Cerebellar cortex (tissue), 1 donor: ENCODE measurements around the gene ZNF846.
A peak's percentile ranks its signal among the peaks of the same experiment; 100 is the strongest.
"Not testable (repeated sequence)": the region's sequence is repeated elsewhere in the genome, so short reads cannot be mapped to it uniquely, and the experiment has no call there.

ENCODE experiments used
- DNase-seq: peaks from one replicate; pipeline ENCODE4 v3.0.0-alpha.2; 2015; ENCODE audit warnings: low spot score

Gene ZNF846

DNA sequence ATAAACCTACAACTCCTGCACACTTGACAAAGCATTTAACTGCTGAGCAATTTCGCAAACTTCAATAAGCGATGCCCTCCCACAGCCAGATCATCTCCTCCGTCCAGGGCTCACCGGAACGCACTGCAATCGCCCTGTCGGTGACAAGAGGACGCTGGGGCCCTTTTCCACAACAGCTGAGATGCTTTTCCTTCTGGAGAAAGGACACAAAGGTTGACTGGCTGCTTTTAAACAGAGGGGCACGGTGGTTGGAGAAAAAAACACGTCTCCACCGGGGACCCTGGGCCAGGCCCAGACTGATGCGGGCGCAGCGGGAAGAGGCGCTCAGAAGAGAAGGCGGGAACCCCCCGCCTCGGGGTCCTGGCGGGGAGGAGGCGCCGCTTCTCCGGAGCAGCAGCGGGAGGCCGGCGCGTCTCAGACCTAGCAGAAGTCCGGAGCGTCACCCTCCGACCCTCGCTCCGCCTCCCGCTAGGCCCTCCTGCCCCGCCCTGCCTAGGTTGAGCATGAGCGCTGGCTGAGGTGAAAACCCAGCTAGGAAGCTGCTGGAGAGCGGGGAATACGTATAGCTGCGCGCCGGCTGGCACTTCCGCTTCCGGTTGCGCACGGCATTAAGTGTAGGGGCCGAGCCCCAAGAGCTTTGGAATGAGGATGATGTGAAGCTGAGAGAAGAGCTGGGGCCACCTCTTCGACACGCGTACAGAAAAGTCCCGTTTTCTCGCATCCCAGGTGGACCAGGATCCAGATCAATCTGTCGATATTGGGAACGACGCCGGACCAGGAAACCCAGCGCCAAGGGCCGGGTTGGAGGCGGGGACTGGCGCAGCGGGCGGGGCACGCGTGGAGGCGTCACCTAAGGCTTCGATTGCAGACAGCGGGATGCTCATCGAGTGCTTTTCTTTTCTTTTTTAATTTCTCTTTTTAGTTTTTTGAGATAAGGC is at the start of gene ZNF846:
Gene ZNF846, minus strand, starts transcription at position 564 of the 938 bp plus-strand sequence. CDS start 3,788 bp downstream, outside the sequence.
- DNase-seq, result peak; percentile 97

DNA sequence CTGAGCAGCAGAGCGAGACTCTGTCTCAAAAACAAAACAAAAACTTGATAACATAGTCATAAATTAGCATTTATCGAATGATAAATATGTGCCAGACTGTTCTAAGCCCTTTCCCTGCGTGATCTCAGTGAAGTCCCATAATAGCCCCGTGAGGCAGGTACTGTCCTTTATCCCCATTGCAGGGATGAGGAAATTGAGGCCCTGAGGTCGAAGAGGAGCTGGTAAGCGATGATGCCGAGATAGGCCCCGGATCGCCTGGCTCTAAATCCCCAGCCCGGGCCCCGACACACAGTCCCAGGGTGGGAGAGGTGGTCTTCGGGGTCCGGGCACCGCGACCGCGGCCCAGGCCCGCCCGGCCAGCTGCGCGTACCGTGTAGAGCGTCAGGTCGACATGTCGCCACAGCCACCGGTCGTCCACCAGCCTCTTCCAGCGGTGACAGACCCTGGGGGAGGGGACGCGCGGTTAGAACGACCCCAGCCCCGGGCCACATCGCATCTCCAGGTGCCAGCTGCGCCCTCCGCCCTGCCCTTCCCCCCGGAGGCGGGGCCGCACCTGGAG is 49.7 kb upstream of the ZNF846 start:
- DNase-seq, result no peak

DNA sequence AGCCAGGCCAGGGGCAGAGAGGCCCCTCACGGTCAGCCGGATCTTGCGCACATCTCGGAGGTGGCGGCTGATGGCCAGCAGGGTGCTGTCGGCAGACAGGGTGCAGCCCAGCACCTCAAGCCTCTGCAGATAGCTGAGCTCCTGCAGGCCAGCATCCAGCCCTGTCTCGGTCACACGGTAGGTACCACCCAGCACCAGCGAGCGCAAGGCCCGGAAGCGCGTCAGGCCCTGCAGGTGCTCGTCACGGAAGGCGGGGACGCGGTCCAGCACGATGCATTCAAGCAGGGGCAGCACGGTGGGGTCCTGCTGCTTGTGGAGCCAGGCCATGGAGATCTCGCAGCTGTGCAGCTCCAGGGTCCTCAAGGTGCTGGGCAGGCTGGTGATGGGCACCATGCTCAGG is 42.6 kb upstream of the ZNF846 start:
- DNase-seq, result no peak

DNA sequence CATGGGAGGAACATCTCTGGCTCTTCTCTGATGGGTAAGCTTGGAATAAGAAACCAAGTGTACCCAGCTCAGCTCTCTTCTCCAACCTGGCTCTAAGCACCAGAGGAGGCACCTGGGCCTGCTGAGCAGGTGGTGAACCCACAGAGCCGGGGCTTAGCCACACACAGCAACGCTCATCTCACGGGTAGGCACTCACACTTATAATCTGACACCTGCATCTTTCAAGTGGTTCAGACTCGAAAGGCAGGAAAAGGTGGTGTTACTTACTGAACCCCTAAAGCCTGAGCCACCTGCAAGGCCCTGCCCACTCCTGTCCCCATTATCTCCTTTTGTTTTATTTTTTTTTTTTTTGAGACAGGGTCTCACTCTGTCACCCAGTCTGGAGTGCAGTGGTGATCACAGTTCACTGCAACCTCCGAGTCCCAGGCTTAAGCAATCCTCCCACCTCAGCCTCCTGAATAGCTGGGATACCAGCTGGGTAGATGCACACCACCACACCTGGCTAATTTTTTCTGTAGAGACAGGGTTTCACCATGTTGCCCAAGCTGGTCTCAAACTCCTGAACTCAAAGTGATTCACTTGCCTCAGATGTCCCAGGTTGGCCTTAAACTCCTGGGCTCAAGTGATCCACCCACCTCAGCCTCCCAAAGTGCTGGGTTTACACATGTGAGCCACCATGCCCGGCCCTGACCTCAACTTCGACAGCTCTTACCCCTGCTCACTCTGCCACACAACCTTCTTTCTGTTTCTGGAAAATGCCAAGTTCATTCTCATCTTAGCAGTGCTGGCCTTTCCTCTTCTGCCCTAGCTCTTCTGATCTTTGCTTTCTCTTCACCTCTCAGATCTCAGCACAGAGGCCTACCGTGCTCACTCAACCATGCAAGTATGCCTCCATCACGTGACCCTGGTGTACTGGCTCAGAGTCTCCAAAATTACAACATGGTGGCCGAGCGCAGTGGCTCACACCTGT is 40.6 kb upstream of the ZNF846 start:
- DNase-seq, result no peak

DNA sequence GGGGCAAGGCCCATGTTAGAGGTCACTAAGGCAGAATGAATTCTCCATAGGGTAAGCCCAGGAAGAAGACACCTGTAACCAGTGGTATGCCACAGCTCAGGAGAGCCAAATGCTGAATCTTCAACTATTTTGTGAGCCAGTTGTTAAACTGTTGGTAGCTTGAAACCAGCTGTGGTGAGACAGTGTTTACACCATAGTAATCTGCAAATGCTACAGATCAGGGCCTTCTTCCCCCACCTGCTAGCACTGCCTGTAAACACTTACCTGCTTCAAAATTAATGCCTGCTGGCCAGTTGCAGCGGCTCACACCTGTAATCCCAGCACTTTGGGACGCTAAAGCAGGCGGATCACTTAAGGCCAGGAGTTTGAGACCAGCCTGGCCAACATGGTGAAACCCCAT is 38.3 kb upstream of the ZNF846 start:
- no peak for DNase-seq

DNA sequence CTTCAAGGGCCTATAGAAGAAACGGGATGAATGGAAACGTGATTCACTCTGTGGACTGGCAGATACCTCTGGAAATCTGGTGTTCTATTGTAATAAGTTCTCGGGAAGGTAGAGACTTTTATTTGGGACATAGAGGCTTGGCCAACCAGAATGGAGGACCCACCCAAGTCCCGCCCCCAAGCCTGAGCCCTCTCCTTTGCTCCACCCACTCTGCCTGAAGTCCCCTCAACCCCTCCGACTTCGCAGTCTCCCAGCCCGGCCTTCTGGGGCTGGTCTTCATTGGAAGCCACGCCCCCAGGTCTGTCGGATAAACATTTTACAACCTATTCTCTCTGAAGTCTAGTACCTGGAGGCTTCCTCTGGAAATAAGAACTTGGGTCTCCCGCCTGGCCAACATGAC is 33.4 kb upstream of the ZNF846 start:
- DNase-seq, result no peak

DNA sequence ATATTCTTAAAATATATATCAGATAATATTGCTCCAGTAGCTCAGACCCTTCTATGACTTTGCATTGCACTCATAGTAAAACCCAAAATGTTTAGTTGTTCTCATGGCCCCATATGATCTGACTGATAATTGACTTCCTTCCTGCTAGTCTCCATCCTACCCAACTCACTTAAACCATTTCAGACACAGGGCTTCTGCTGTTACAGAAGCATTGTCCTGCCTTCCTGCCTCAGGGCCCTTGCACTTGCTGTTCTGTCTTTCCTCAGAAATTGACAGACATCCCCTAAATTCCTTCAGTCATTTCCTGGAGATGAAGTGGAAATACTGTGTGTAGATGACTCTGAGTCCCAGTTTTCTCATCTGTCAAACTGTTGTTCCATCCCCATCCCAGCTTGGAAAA is 30.6 kb upstream of the ZNF846 start:
- no peak for DNase-seq

DNA sequence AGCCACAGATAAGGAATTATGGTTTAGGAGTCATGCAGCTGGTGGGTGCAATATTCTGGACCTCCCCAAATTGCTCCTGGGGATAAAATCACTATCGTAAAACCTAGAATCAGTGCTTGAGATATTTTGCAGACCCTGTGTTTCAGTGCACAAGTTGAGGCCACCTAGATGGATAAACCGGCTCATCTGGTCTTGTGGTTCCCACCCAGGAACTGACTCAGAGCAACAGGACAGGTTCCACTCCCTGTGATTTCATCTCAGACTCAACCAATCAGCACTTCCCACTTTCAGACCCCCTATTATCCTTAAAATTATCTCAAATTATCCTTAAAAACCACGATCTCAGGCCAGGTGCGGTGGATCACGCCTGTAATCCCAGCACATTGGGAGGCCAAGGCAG is 29.3 kb upstream of the ZNF846 start:
- no peak for DNase-seq

DNA sequence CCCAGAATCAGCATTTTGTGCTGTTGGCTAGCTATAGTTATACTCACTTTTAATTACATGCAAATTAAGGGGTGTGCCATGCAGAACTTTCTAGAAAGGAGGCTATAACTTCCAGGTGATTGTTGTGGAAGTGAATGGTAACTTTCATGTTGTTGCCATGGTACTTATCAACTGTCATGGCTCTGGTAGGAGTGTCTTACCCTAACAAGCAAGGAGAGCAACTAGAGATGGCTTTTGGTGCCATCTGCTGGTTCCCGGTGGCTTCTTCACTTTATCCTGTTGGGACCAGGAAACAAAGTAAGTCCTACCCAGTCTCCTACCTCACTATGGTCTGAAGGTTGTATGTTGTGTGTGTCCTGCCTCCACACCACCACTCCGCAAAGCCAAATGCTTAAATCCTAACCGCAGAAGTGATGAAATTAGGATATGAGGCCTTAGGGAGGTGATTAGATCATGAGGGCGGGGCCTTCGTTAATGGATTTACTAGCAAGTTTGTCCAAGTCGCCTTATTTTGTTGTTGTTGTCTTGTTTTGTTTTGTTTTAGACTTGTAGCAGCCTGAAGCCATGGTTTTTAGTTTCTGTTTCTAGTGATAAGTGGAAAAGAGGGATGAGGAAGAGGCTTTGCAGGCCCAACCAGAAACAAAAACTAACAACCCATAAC is 27.7 kb upstream of the ZNF846 start:
- peak; percentile 95 for DNase-seq

DNA sequence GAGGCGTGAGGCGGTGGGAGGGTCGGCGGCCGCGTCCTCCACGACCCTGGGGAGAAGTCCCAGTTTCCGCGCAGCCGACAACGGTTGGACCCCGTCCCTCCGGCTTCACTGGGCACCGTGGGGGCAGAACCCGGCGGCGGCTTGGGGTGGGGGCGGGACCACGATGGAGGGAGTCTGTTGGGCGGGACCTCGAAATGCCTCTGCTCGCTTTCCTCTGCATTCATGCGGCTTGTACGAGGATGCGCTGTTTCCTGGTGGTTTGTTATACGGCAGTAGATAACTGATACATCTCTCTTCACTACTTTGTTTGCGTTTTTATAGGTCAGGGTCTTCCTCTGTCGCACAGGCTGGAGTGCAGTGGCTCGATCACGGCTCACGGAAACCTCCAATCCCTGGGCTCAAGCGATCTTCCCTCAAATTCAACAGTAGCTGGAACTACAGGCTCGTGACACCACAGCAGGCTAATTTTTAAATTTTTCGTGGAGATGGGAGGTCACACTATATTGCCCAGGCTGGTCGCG is 24.6 kb upstream of the ZNF846 start:
- DNase-seq, result peak; percentile 40

DNA sequence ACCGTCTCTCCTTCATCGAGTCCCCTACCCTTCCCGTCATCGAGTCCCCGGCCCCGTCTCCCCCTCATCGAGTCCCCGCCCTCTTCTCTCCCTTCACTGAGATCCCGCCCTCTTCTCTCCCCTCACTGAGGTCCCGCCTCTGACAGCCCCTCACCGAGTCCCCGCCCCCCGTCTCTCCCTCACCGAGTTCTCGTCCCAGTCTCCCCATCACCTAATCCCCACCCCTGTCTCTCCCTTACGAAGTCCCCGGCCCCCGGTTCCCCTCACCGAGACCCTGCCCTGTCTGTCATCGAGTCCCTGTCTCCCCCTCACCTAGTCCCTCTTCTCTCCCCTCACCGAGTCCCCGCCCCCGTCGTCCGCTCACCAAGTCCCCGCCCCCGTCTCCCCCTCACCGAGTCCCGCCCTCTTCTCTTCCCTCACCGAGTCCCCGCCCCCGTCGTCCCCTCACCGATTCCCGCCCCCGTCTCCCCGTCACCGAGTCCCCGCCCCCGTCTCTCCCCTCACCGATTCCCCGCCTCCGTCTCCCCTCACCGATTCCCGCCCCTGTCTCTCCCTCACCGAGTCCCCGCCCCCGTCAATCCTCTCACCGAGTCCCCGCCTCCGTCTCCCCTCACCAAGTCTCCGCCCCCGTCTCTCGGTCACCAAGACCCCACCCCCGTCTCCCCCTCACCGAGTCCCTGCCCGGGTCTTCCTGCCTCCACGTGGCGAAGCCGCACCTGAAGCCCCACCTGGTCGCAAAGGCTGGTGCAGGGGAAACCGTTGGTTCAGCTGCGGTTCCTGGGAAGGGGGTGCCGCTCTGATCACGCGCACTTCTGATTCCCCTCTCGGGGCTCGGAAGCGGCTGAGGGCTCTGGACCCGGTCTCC is 23.9 kb upstream of the ZNF846 start:
- DNase-seq, result peak; percentile 91

DNA sequence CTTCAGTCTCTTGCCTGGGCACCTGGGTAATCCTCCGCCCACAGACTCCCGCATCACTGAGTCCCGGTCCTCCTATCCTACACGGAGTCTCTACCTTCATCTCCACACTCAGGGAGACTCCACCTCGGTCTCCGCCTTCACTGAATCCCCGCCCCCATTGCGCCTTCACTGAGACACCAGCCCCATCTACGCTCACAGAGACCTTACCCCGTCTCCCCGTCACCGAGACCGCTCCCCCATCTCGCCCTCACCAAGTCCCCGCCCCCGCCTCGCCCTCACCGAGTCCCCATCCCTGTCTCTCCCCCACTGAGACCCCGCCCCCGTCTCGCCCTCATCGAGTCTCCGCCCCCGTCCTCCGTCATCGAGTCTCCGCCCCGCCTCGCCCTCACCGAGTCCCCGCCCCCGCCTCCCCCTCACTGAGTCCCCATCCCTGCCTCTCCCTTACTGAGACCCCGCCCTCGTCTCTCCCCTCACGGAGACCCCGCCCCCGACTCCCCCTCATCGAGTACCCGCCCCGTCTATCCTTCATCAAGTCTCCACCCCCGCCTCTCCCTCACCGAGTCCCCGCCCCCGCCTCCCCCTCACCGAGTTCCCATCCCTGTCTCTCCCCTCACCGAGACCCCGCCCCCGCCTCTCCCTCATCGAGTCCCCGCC is 23.1 kb upstream of the ZNF846 start:
- DNase-seq, result peak; percentile 93

DNA sequence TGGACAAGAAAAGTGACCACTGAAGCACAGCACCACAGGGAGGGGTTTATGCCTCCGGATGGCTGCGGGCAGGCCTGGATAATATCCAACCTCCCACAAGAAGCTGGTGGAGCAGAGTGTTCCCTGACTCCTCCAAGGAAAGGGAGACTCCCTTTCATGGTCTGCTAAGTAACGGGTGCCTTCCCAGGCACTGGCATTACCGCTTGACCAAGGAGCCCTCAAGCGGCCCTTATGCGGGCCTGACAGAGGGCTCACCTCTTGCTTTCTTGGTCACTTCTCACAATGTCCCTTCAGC is 22.5 kb upstream of the ZNF846 start:
- DNase-seq, result not testable (repeated sequence)

DNA sequence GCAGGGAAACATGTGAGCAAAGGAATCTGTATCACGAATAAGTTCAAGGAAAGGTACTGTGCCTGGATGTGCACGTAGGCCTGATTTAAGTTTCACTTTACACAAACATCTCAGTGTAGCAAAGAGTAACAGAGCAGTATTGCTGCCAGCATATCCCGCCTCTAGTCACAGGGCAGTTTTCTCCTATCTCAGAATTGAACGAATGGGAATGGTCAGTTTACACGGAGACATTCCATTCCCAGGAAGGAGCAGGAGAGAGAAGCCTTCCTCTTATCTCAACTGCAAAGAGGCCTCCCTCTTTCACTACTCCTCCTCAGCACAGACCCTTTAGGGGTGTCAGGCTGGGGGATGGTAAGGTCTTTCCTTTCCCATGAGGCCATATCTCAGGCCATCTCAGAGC is 21.0 kb upstream of the ZNF846 start:
- not testable (repeated sequence) for DNase-seq

DNA sequence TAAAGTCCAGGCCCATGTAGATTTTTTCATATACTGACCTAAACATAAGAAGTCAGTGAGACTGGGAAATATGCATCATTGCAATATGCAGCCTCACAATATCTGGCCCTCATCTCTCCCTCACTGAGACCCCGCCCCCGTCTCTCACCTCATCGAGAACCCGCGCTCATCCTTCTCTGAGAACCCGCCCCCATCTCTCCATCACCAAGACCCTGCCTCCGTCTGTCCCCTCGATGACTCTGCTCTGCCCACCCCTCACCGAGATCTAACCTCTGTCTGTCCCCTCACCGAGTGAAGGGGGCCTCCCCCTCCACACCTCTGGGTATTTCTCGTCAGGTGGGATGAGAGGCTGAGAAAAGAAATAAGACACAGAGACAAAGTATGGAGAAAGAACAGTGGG is 20.5 kb upstream of the ZNF846 start:
- DNase-seq, result no peak

DNA sequence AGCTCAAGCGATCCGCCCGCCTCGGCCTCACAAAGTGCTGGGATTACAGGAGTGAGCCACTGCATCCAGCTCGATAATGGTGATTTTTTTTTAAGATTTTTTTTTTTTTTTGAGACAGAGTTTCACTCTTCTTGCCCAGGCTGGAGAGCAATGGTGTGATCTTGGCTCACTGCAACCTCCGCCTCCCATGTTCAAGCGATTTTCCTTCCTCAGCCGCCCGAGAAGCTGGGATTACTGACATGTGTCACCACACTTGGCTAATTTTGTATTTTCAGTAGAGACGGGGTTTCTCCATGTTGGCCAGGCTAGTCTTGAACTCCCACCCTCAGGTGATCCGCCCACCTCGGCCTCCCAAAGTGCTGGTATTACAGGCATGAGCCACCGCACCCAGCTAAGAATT is 20.1 kb upstream of the ZNF846 start:
- not testable (repeated sequence) for DNase-seq

DNA sequence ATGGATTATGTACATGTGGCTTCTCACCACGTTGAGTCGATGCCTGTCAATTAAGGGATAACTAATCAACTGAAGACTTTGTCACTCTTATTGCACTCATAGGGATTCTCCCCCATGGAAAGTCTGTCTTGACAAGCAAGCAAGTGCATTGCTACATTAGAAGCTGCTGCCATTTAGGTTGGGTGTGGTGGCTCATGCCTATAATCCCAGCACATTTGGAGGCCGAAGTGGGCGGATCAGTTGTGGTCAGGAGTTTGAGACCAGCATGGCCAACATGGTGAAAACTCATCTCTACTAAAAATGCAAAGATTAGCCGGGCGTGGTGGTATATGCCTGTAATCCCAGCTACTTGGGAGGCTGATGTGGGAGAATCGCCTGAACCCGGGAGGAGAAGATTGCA is 18.3 kb upstream of the ZNF846 start:
- DNase-seq, result no peak

DNA sequence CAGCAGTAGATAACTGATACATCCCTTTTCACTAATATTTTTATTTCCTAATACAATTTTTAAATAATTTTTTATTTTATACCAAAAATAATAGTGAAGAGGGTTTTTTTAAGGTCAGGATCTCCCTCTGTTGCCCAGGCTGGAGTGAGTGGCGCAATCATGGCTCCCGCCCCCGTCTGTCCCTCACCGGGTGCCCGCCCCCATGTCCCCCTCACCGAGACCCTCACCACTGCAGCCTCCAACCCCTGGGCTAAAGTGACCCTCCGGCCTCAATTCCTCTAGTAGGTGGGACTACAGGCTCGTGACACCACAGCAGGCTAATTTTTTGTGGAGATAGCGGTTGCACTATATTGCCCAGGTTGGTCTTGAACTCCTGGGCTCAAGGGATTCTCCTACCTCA is 17.8 kb upstream of the ZNF846 start:
- DNase-seq, result no peak

DNA sequence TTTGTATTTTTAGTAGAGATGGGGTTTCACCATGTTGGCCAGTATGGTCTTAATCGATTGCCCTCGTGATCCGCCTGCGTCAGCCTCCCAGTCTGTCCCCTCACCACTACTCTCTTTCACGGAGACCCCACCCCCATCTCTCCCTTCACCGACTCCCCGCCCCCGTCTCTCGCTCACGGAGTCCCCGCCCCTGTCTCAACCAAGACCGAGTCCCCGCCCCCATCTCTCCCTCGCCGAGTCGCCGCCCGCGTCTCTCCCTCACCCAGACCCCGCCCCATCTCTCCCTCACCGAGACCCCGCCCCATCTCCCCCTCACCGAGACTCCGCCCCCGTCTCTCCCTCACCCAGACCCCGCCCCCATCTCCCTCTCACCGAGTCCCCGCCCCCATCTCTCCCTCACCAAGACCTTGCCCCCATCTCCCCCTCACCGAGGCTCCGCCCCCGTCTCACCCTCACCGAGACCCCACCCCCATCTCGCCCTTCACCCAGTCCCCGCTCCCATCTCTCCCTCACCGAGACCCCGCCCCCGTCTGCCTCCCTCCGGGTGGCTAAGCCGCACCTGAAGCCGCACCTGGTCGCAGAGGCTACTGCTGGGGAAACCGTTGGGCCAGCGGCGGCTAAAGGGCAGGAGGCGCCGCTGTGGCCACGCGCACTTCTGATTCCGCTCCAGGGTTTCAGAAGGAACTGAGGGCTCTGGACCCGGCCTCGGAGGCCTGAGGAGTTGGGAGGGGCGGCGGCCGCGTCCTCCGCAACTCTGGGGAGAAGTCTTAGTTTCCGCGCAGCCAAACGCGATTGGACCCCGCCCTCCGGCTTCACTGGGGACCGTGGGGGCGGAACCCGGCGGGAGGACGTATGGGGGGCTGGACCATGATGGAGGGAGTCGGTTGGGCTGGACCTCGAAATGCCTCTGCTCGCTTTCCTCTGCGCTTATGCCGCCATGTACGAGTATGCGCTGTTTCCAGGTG is 17.1 kb upstream of the ZNF846 start:
- peak; percentile 95 for DNase-seq
